Naive B cell (primary cell): ENCODE data around the gene C1RL. TPM values are rescaled to one million over a fixed set of nuclear protein-coding genes. Genes with fewer than 3 reads are reported as not detected.
"Not testable (repeated sequence)": the region's sequence is repeated elsewhere in the genome, so short reads cannot be mapped to it uniquely, and the experiment has no call there.

Experiments
- ATAC-seq, 2 donors: fragments of 150-1000 bp; cut with Tn5 transposase; 2 replicates each; pipeline ENCODE4 v1.10.0; 2021; ENCODE audit warnings: low read depth in 2 of 2, mild to moderate bottlenecking in 2 of 2, moderate library complexity in 2 of 2
- DNase-seq: peaks from one replicate; pipeline ENCODE4 v3.0.0; 2022
- H3K27ac Mint-ChIP-seq, 6 donors: one replicate each; pipeline ENCODE4 v1.8.0; 2020 to 2022; ENCODE audit warnings: mild to moderate bottlenecking in 6 of 6, mixed read lengths in 6 of 6, moderate library complexity in 5 of 6, inconsistent platforms in 2 of 6
- H3K27me3 Mint-ChIP-seq, 3 donors: one replicate each; pipeline ENCODE4 v1.8.0; 2021 to 2022; ENCODE audit warnings: mixed read lengths in 3 of 3, mild to moderate bottlenecking in 1 of 3
- H3K36me3 Mint-ChIP-seq, 2 donors: one replicate each; pipeline ENCODE4 v1.8.0; 2020 to 2022; ENCODE audit warnings: mixed read lengths in 2 of 2, inconsistent platforms in 1 of 2, mild to moderate bottlenecking in 1 of 2
- H3K4me1 Mint-ChIP-seq, 3 donors: one replicate each; pipeline ENCODE4 v1.8.0; 2020 to 2022; ENCODE audit warnings: mixed read lengths in 3 of 3, inconsistent platforms in 1 of 3, mild to moderate bottlenecking in 1 of 3, moderate library complexity in 1 of 3
- H3K4me3 Mint-ChIP-seq, 8 donors: one replicate each; pipeline ENCODE4 v1.8.0; 2020 to 2022; ENCODE audit warnings: mild to moderate bottlenecking in 8 of 8, mixed read lengths in 8 of 8, moderate library complexity in 8 of 8, inconsistent platforms in 2 of 8
- H3K9me3 Mint-ChIP-seq, 7 donors: one replicate each; pipeline ENCODE4 v1.8.0; 2020 to 2022; ENCODE audit warnings: mixed read lengths in 7 of 7, mild to moderate bottlenecking in 5 of 7, inconsistent platforms in 2 of 7, moderate library complexity in 1 of 7
- polyA plus RNA-seq, 6 donors: library from polyadenylated mRNA; unstranded; fragments of 300-500 nt; fragmentation: Illumina TruSeq; gene quantifications; one replicate each; pipeline ENCODE4 v1.2.3, GENCODE V29; 2021; ENCODE audit warnings: low read depth in 6 of 6

The C1RL gene
- polyA plus RNA-seq, 6 donors from 2014 or later, result 2.4 to 9.6 (median 3.5) TPM

DNA sequence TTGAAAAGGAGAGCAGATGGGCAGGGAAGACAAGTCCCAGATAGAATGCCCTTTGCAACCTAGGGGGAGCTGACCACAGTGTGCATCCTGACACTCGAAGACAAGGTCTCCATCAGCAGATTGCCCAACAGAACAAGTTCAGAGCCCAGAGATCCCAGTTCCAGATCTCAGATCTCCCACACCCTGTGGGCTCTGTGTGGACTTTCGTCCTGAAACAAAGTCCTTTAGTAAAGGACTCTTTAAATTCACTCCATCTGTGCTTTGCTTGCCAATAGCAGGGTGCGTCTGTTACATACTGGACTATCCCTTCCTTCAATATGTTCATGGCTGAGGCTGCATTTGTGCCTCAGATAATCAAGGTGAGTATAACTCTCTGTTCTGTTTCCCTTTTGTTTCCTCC, 8.7 kb upstream of the C1RL start:
- Mint-ChIP-seq H3K4me3 (no peak overlapping the region), H3K4me1 (peaks cover 4 to 11% (median 5%) of the 10 kb centered on the region in 3 donors), H3K27me3 (no peaks in the 10 kb centered on the region), H3K27ac (no peak overlapping the region), H3K9me3 (no peaks in the 10 kb centered on the region), H3K36me3 (no peaks in the 10 kb centered on the region)
- ATAC-seq (no peak), DNase-seq (no peak)

DNA sequence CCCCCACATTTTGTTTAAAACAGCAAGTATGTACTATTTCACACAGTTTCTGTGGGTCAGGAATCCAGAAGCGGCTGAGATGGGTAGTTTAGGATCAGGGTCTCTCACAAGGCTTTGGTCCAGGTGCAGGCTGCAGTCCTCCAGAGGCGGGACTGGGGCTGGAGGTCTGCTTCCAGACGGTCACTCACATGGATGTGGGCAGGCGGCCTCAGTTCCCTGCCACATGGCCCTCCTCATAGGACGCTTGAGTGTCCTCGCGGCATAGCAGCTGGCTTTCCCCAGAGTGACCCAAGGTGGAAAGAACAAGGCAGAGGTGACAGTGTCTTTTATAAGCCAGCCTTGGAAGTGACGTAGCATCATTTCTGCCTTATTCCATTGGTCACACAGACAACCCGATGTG, 7.9 kb upstream of the C1RL start:
- H3K9me3 Mint-ChIP-seq, result no peaks in the 10 kb centered on the region
- no peak overlapping the region for H3K27ac Mint-ChIP-seq
- H3K4me1 Mint-ChIP-seq, result peaks cover 4 to 11% (median 5%) of the 10 kb centered on the region in 3 donors
- DNase-seq (no peak), ATAC-seq (no peak)
- no peak overlapping the region for H3K4me3 Mint-ChIP-seq
- H3K27me3 Mint-ChIP-seq, result no peaks in the 10 kb centered on the region
- H3K36me3 Mint-ChIP-seq, result no peaks in the 10 kb centered on the region

DNA sequence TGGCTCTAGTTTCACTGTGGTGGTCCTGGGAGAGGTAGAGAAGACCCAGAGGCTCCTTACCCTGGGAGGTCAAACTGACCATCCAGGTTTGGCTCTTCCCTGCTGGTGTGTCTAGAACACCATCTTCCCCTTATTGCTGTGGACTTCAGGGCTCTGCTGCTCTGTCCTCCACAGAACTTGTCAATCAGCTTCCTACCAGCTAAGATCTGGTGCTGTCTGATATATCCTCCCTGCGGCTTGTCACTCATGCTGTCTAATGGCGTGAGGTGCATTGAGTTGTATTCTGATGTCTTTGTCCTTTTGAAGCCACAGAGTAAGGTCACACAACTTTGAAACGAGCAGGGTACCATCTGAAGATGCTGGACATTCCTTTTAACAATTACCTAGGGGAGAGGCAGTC, 7.2 kb upstream of the C1RL start:
- Mint-ChIP-seq H3K9me3 (no peaks in the 10 kb centered on the region), H3K27ac (peak overlapping the region in 1 of 6 donors; percentile 10), H3K4me1 (peaks cover 4 to 11% (median 5%) of the 10 kb centered on the region in 3 donors), H3K36me3 (no peaks in the 10 kb centered on the region), H3K4me3 (no peak overlapping the region), H3K27me3 (no peaks in the 10 kb centered on the region)
- DNase-seq, result no peak
- ATAC-seq, result no peak

DNA sequence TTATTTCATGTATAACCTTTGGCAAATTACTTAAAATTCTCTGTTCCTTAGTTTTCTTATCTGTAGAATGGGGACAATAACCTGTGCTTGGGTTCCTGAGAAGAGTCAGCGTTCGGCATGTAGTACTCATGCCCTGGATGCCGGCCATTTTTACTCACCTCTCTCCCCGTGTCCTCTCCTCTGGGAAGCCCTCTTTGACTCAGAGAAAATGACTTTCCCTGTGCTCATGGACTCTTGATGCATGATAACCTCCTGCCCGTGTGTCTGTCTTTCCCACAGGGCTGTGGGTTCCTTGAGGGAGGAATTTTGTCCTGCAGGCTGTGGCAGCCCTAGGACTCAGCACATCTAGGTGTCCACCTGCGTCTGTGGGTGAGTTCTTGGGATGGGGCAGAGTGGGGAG, 5.8 kb upstream of the C1RL start:
- DNase-seq (no peak), ATAC-seq (no peak)
- peaks cover 4 to 11% (median 6%) of the 10 kb centered on the region in 3 donors for H3K4me1 Mint-ChIP-seq
- H3K27me3 Mint-ChIP-seq, result no peaks in the 10 kb centered on the region
- H3K4me3 Mint-ChIP-seq, result no peak overlapping the region
- H3K27ac Mint-ChIP-seq, result no peak overlapping the region
- H3K36me3 Mint-ChIP-seq, result no peaks in the 10 kb centered on the region
- H3K9me3 Mint-ChIP-seq, result no peaks in the 10 kb centered on the region

DNA sequence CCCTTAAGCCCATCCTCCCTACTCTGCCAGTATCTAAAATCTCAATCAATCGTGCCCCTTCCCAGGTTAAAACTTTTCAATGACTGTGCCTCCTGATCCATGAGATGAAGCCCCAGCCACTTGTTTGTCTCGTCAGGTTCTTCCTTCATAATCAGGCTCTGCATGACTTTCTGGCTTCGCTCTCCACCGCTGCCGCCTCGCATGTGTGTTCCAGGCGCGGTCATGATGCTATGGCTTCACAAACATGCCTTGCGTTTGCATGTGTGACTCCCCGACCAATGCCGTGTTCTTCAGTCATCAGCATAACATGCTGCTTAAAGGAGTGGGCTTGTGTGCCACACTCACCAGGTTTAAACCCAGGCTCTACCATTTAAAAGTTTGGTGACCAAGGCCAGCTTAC, 5.0 kb upstream of the C1RL start:
- no peak for DNase-seq
- H3K4me3 Mint-ChIP-seq, result no peak overlapping the region
- H3K36me3 Mint-ChIP-seq, result no peaks in the 10 kb centered on the region
- ATAC-seq, result no peak
- H3K9me3 Mint-ChIP-seq, result no peaks in the 10 kb centered on the region
- peaks cover 8 to 17% (median 14%) of the 10 kb centered on the region in 3 donors for H3K4me1 Mint-ChIP-seq
- H3K27me3 Mint-ChIP-seq, result no peaks in the 10 kb centered on the region
- H3K27ac Mint-ChIP-seq, result no peak overlapping the region

DNA sequence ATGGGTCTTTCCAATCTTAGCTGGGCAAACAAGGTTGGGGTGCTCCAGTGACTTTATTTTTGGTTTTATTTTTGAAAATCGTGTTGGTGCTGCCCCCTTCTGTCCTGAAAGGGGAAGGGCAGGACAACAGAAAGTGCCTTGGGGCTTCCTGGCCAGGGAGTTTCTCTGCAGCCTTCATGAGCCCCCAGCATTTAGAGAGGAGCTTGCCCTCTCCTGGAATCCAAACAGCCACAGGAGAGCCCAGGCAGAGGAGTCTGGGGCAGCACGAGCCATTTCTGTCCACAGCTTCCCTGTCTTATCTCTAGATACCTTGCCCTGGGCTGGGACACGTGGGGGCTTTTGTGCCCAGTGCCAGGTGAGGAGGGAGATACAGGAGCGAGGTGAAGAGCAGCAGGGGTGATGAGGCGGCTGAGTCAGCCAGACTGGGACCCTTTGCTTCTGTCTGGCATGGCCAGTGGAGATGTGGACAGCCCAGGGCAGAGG, 4.4 kb upstream of the C1RL start:
- Mint-ChIP-seq H3K27ac (peak overlapping the region in 2 of 6 donors; percentile 66 to 73), H3K4me1 (peaks cover 12 to 17% (median 16%) of the 10 kb centered on the region in 3 donors), H3K9me3 (no peaks in the 10 kb centered on the region), H3K27me3 (no peaks in the 10 kb centered on the region), H3K4me3 (no peak overlapping the region), H3K36me3 (no peaks in the 10 kb centered on the region)
- ATAC-seq (peak; percentile 35 to 47), DNase-seq (peak; percentile 61)

DNA sequence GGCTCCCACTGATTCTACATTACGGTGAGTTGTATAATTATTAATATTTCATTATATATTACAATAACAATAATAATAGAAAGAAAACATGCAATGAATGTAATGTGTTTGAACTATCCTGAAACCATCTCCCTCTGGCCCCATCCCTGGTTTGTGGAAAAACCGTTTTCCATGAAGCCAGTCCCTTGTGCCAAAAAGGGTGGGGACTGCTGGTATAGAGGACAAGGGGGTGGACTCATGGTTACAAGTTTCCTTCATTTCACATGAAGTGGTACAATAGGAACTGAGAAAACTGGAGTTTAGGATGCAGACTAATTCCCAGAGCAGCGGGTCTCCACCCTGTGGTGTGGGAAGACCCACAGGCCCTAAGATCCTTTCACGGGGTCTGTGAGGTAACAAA, 3.0 kb upstream of the C1RL start:
- Mint-ChIP-seq H3K4me1 (peaks cover 21 to 25% (median 22%) of the 10 kb centered on the region in 3 donors), H3K27ac (no peak overlapping the region), H3K27me3 (no peaks in the 10 kb centered on the region), H3K9me3 (no peaks in the 10 kb centered on the region), H3K4me3 (no peak overlapping the region), H3K36me3 (no peaks in the 10 kb centered on the region)
- ATAC-seq (no peak), DNase-seq (no peak)

DNA sequence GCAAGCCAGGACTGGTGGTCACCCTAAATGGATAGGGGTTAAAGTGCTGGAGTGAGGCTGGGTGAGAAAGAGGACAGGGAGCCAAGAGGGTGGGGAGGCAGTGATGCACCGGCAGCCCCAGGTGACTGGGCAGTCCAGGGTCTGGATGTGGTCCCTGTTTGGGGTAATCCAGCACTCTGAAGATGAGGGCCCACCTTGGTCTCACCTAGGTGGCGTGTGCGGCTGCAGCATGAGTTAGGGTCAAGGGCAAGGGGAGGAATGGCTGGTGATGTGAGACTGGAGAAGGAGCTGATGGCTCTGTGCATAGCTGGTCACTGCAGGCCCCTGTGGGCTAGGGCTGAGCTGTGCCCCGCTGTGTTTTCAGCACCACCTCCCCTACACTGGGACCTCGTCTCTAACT, 1.6 kb upstream of the C1RL start:
- Mint-ChIP-seq H3K4me1 (peaks cover 23 to 29% (median 26%) of the 10 kb centered on the region in 3 donors), H3K36me3 (peaks cover 3 to 11% of the 10 kb centered on the region in 2 donors)

DNA sequence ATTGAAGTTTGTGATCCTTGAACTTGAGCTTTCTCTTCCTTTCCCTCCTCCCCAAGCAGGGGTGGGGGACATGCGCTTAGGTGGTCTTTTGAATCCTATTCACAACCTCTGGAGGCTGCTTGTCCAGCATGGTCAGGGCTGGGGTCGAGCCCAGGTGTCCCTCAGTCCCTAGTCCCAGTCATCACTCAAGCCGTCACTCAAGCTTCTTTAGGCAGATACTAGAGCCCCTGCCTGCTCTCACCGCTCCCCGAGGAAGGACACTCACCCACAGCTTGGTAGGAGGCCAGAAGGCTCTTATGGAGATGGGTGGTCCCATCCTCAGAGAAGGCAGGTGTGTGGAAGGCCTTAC, 532 bp upstream of the C1RL start:
- H3K4me1 Mint-ChIP-seq, result peaks cover 25 to 33% (median 27%) of the 10 kb centered on the region in 3 donors
- H3K27ac Mint-ChIP-seq, result peak overlapping the region in 4 of 6 donors; percentile 60 to 91 (median 88)

More for the DNA sequence above, 1.6 kb upstream of the C1RL start:
- Mint-ChIP-seq H3K4me3 (peak overlapping the region in 1 of 8 donors; percentile 12), H3K27me3 (no peaks in the 10 kb centered on the region), H3K27ac (no peak overlapping the region), H3K9me3 (peaks cover 3 to 12% (median 7%) of the 10 kb centered on the region in 7 donors)
- ATAC-seq (no peak), DNase-seq (no peak)

DNA sequence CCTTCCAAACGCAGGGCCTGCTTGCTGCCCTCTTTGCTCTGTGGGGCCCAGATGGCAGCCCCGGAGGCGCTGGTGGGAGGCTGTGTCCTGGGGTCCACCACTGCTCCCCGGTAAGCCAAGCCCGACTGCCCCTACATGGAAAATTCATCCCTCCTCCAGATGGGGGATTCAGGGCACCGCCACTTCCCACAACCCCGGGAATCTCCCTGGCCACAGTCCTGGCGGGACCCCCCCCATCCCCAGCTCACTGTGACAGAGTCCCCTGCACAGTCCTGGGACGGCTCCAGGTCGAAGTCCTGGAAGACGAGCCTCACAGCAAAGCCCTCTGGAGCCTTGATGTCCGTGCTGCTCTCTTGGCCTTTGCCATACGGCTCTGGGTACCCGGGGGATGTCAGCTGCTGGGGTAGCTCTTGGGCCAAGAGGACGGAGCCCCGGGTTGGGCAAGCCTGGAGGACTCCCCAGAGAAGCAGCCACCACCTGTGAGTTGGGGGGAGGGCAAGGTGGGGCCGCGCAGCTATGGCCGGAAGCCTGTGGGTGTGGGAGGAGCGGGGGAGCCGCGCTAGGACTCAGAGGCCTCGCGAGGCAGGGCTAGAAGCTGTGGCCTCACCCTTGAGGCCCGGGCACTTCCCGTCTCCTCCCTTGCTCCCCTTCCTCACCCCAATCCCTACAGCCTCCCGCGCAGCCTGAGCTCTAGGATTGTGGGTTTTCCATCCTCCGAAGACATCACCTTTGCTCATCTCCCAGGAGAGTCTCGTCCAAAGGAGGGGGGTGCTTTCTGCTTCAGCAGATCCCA, 815 bp downstream of the C1RL start:
- ATAC-seq, result peak; percentile 88 to 93
- Mint-ChIP-seq H3K27ac (peak overlapping the region; percentile 74 to 95 (median 88)), H3K9me3 (peaks cover 3 to 15% (median 7%) of the 10 kb centered on the region in 7 donors), H3K36me3 (peaks cover 13 to 22% of the 10 kb centered on the region in 2 donors), H3K4me1 (peaks cover 23 to 28% (median 25%) of the 10 kb centered on the region in 3 donors), H3K4me3 (peak overlapping the region; percentile 91 to 96 (median 94)), H3K27me3 (no peaks in the 10 kb centered on the region)
- peak; percentile 64 for DNase-seq

More for the DNA sequence above, 532 bp upstream of the C1RL start:
- H3K4me3 Mint-ChIP-seq, result peak overlapping the region; percentile 88 to 94 (median 92)
- no peak for ATAC-seq
- H3K27me3 Mint-ChIP-seq, result no peaks in the 10 kb centered on the region
- peaks cover 3 to 15% (median 7%) of the 10 kb centered on the region in 7 donors for H3K9me3 Mint-ChIP-seq
- peaks cover 7 to 15% of the 10 kb centered on the region in 2 donors for H3K36me3 Mint-ChIP-seq
- DNase-seq, result no peak

DNA sequence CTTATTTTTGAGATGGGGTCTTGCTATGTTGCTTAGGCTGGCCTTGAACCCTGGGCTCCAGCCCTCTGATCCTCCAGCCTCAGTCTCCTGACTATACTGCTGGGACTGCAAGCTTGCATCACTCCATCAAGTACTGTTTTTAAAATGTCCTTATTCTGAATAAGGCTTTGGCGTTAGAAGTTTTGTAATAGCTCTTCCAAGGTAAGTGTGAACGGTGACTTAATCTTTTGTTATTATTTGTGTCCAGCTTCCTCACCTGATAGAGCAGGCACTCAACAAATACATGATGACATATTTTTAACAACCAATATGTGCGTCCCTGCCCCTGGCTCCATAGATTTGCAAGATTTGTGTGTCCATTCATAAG, 1.4 kb downstream of the C1RL start:
- DNase-seq, result no peak
- H3K4me1 Mint-ChIP-seq, result peaks cover 22 to 27% (median 25%) of the 10 kb centered on the region in 3 donors

DNA sequence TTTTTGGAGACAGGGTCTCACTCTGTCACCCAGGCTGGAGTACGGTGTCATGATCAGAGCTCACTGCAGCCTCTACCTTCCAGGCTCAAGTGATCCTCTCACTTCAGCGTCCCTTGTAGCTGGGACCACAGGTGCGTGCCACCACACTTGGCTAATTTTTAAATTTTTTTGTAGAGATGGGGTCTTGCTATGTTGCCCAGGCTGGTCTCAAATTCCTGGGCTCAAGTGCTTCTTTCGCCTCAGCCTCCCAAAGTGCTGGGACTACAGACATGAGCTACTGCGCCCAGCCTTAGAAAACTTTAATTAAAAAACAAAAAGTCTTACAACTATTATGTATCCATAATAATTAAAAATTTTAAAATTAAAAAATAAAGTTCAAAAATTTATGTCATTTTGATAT, 1.8 kb downstream of the C1RL start:
- H3K27ac Mint-ChIP-seq, H3K27me3 Mint-ChIP-seq, ATAC-seq, DNase-seq: not testable (repeated sequence)
- Mint-ChIP-seq H3K4me3 (peak overlapping the region in 4 of 8 donors; percentile 29 to 75 (median 34)), H3K9me3 (peaks cover 3 to 15% (median 7%) of the 10 kb centered on the region in 7 donors), H3K4me1 (peaks cover 22 to 27% (median 25%) of the 10 kb centered on the region in 3 donors), H3K36me3 (peaks cover 13 to 22% of the 10 kb centered on the region in 2 donors)

More for the DNA sequence above, 1.4 kb downstream of the C1RL start:
- Mint-ChIP-seq H3K27ac (peak overlapping the region in 4 of 6 donors; percentile 74 to 94 (median 88)), H3K27me3 (no peaks in the 10 kb centered on the region), H3K9me3 (peaks cover 3 to 15% (median 7%) of the 10 kb centered on the region in 7 donors), H3K4me3 (peak overlapping the region; percentile 91 to 96 (median 94)), H3K36me3 (peaks cover 13 to 22% of the 10 kb centered on the region in 2 donors)
- ATAC-seq, result no peak

DNA sequence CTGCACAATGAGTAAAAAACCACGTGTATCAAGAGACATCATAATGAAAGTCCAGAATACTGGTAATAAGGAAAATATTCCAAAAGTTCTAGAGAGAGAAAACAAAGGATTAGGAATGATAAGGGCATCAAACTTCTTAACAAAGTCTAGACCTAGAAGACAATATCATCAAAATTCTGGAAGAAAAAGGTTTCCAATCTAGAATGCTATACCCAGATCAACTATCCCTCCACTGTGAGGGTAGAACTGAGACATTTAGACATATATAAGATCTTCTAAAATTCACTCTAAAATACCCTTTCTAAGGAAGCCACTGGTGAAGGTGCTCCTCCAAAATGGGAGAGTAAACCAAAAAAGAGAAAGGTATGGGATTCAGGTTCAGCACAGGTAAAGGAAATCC, 2.9 kb downstream of the C1RL start:
- Mint-ChIP-seq H3K4me1 (peaks cover 22 to 27% (median 25%) of the 10 kb centered on the region in 3 donors), H3K36me3 (peaks cover 13 to 22% of the 10 kb centered on the region in 2 donors), H3K27ac (no peak overlapping the region), H3K9me3 (peaks cover 3 to 15% (median 7%) of the 10 kb centered on the region in 7 donors), H3K27me3 (no peaks in the 10 kb centered on the region), H3K4me3 (peak overlapping the region in 1 of 8 donors; percentile 75)
- DNase-seq (no peak), ATAC-seq (no peak)
